Activated naive CD4-positive, alpha-beta T cell treated with anti-CD3 and anti-CD28 coated beads, Interleukin-2, amount 50 U/mL, for 24 hours (primary cell): Measurements from ENCODE around the gene KCTD13.
"Not testable (repeated sequence)": the region's sequence is repeated elsewhere in the genome, so short reads cannot be mapped to it uniquely, and the experiment has no call there.

ENCODE experiments used
- H3K27ac Mint-ChIP-seq: one replicate; pipeline ENCODE4 v1.8.0; 2021; ENCODE audit warnings: mild to moderate bottlenecking, mixed read lengths
- H3K27me3 Mint-ChIP-seq: one replicate; pipeline ENCODE4 v1.8.0; 2021; ENCODE audit warnings: mixed read lengths
- H3K36me3 Mint-ChIP-seq: one replicate; pipeline ENCODE4 v1.8.0; 2021; ENCODE audit warnings: mixed read lengths
- H3K4me1 Mint-ChIP-seq: one replicate; pipeline ENCODE4 v1.8.0; 2021; ENCODE audit warnings: mixed read lengths
- H3K4me3 Mint-ChIP-seq: one replicate; pipeline ENCODE4 v1.8.0; 2021; ENCODE audit warnings: mild to moderate bottlenecking, mixed read lengths
- H3K9me3 Mint-ChIP-seq: one replicate; pipeline ENCODE4 v1.8.0; 2021; ENCODE audit warnings: mixed read lengths

Gene KCTD13

GRCh38 chr16:29959293-29959692 is 33.3 kb upstream of the KCTD13 start:
- no peak overlapping the region for H3K27ac Mint-ChIP-seq
- peaks cover 18% of the 10 kb centered on the region for H3K4me1 Mint-ChIP-seq
- no peak overlapping the region for H3K4me3 Mint-ChIP-seq
- no peaks in the 10 kb centered on the region for H3K9me3 Mint-ChIP-seq
- H3K27me3 Mint-ChIP-seq: no peaks in the 10 kb centered on the region
- no peaks in the 10 kb centered on the region for H3K36me3 Mint-ChIP-seq

GRCh38 chr16:29958756-29959155 is 32.7 kb upstream of the KCTD13 start:
- H3K4me1 Mint-ChIP-seq: peaks cover 18% of the 10 kb centered on the region
- no peaks in the 10 kb centered on the region for H3K9me3 Mint-ChIP-seq
- H3K27ac Mint-ChIP-seq: peak overlapping the region; percentile 17
- H3K36me3 Mint-ChIP-seq: no peaks in the 10 kb centered on the region
- no peaks in the 10 kb centered on the region for H3K27me3 Mint-ChIP-seq
- no peak overlapping the region for H3K4me3 Mint-ChIP-seq

GRCh38 chr16:29951625-29952365 is 25.8 kb upstream of the KCTD13 start:
- H3K9me3 Mint-ChIP-seq: no peaks in the 10 kb centered on the region
- H3K27me3 Mint-ChIP-seq: no peaks in the 10 kb centered on the region
- H3K4me1 Mint-ChIP-seq: no peaks in the 10 kb centered on the region
- no peak overlapping the region for H3K4me3 Mint-ChIP-seq
- no peak overlapping the region for H3K27ac Mint-ChIP-seq
- no peaks in the 10 kb centered on the region for H3K36me3 Mint-ChIP-seq

GRCh38 chr16:29950806-29951461 is 24.9 kb upstream of the KCTD13 start:
- no peak overlapping the region for H3K4me3 Mint-ChIP-seq
- no peaks in the 10 kb centered on the region for H3K36me3 Mint-ChIP-seq
- H3K9me3 Mint-ChIP-seq: no peaks in the 10 kb centered on the region
- no peaks in the 10 kb centered on the region for H3K27me3 Mint-ChIP-seq
- no peak overlapping the region for H3K27ac Mint-ChIP-seq
- no peaks in the 10 kb centered on the region for H3K4me1 Mint-ChIP-seq

GRCh38 chr16:29947897-29948296 is 21.9 kb upstream of the KCTD13 start:
- H3K4me3 Mint-ChIP-seq: no peak overlapping the region
- H3K36me3 Mint-ChIP-seq: no peaks in the 10 kb centered on the region
- peaks cover 6% of the 10 kb centered on the region for H3K4me1 Mint-ChIP-seq
- H3K27me3 Mint-ChIP-seq: no peaks in the 10 kb centered on the region
- no peaks in the 10 kb centered on the region for H3K9me3 Mint-ChIP-seq
- no peak overlapping the region for H3K27ac Mint-ChIP-seq

- Mint-ChIP-seq H3K27me3 (no peaks in the 10 kb centered on the region), H3K4me3 (no peak overlapping the region), H3K27ac (peak overlapping the region; percentile 81), H3K36me3 (no peaks in the 10 kb centered on the region), H3K9me3 (no peaks in the 10 kb centered on the region), H3K4me1 (peaks cover 9% of the 10 kb centered on the region)
Observed at GRCh38 chr16:29943846-29944799, 18.1 kb upstream of the KCTD13 start.

GRCh38 chr16:29940656-29941055 is 14.6 kb upstream of the KCTD13 start:
- Mint-ChIP-seq H3K36me3 (no peaks in the 10 kb centered on the region), H3K9me3 (no peaks in the 10 kb centered on the region), H3K4me3 (no peak overlapping the region), H3K27me3 (peaks cover 2% of the 10 kb centered on the region), H3K4me1 (peaks cover 9% of the 10 kb centered on the region), H3K27ac (no peak overlapping the region)

GRCh38 chr16:29931750-29932149 is 5.7 kb upstream of the KCTD13 start:
- not testable (repeated sequence) for H3K9me3 Mint-ChIP-seq, H3K27ac Mint-ChIP-seq, H3K27me3 Mint-ChIP-seq, H3K4me3 Mint-ChIP-seq, H3K36me3 Mint-ChIP-seq
- peaks cover 14% of the 10 kb centered on the region for H3K4me1 Mint-ChIP-seq

- peak overlapping the region; percentile 53 for H3K27ac Mint-ChIP-seq
- peak overlapping the region; percentile 91 for H3K4me3 Mint-ChIP-seq
- no peaks in the 10 kb centered on the region for H3K9me3 Mint-ChIP-seq
- H3K36me3 Mint-ChIP-seq: peaks cover 4% of the 10 kb centered on the region
- H3K4me1 Mint-ChIP-seq: peaks cover 48% of the 10 kb centered on the region
- no peaks in the 10 kb centered on the region for H3K27me3 Mint-ChIP-seq
Observed at GRCh38 chr16:29927070-29927905, 1.3 kb upstream of the KCTD13 start.

GRCh38 chr16:29926711-29927052 is 656 bp upstream of the KCTD13 start:
- Mint-ChIP-seq H3K4me3 (peak overlapping the region; percentile 91), H3K27me3 (no peaks in the 10 kb centered on the region), H3K27ac (peak overlapping the region; percentile 94), H3K4me1 (peaks cover 48% of the 10 kb centered on the region), H3K9me3 (no peaks in the 10 kb centered on the region), H3K36me3 (peaks cover 2% of the 10 kb centered on the region)

GRCh38 chr16:29925105-29925756 is 795 bp downstream of the KCTD13 start:
- no peaks in the 10 kb centered on the region for H3K27me3 Mint-ChIP-seq
- H3K9me3 Mint-ChIP-seq: no peaks in the 10 kb centered on the region
- H3K4me1 Mint-ChIP-seq: peaks cover 60% of the 10 kb centered on the region

GRCh38 chr16:29922986-29923501 is 3.0 kb downstream of the KCTD13 start:
- Mint-ChIP-seq H3K4me3 (no peak overlapping the region), H3K9me3 (no peaks in the 10 kb centered on the region), H3K36me3 (peaks cover 8% of the 10 kb centered on the region), H3K4me1 (peaks cover 60% of the 10 kb centered on the region), H3K27ac (no peak overlapping the region), H3K27me3 (no peaks in the 10 kb centered on the region)

More at GRCh38 chr16:29925105-29925756, 795 bp downstream of the KCTD13 start:
- peaks cover 8% of the 10 kb centered on the region for H3K36me3 Mint-ChIP-seq
- H3K27ac Mint-ChIP-seq: peak overlapping the region; percentile 91
- H3K4me3 Mint-ChIP-seq: peak overlapping the region; percentile 91

GRCh38 chr16:29922326-29922725 is 3.7 kb downstream of the KCTD13 start:
- Mint-ChIP-seq H3K27me3 (no peaks in the 10 kb centered on the region), H3K36me3 (peaks cover 9% of the 10 kb centered on the region), H3K9me3 (no peaks in the 10 kb centered on the region), H3K27ac (no peak overlapping the region), H3K4me3 (no peak overlapping the region), H3K4me1 (peaks cover 53% of the 10 kb centered on the region)

- Mint-ChIP-seq H3K9me3 (no peaks in the 10 kb centered on the region), H3K27me3 (no peaks in the 10 kb centered on the region), H3K36me3 (peaks cover 9% of the 10 kb centered on the region), H3K4me1 (peaks cover 40% of the 10 kb centered on the region), H3K27ac (no peak overlapping the region), H3K4me3 (no peak overlapping the region)
Observed at GRCh38 chr16:29921034-29921385, 5.0 kb downstream of the KCTD13 start.
